Astrocyte (in vitro differentiated cells and primary cell): ENCODE results near the gene POLR2F. TPM values are rescaled to one million over a fixed set of nuclear protein-coding genes. Genes with fewer than 3 reads are reported as not detected.

Experiments used
- DNase-seq: peaks from one replicate; pipeline ENCODE4 v3.0.0-alpha.2; 2010; ENCODE audit warnings: low read depth
- FAIRE-seq: peaks from 2 replicates; lab custom pipeline; 2011; peaks lifted over from hg19 to GRCh38; lab: Jason Lieb, UNC
- H2AFZ ChIP-seq: 2 replicates; pipeline ENCODE4 v1.6.0; 2012; ENCODE audit warnings: low read depth, low read length, inconsistent platforms
- H3K27ac ChIP-seq: 2 replicates; pipeline ENCODE4 v1.5.1; 2011; ENCODE audit warnings: low read depth, low read length, inconsistent platforms
- H3K27me3 ChIP-seq: 2 replicates; pipeline ENCODE4 v1.6.0; 2011; ENCODE audit warnings: low read length, inconsistent platforms; ENCODE audit not compliant: insufficient read depth
- H3K36me3 ChIP-seq: 2 replicates; pipeline ENCODE4 v1.5.1; 2011; ENCODE audit warnings: low read length, inconsistent platforms; ENCODE audit not compliant: insufficient read depth
- H3K4me1 ChIP-seq: 2 replicates; pipeline ENCODE4 v1.5.1; 2011; ENCODE audit warnings: low read length, inconsistent platforms; ENCODE audit not compliant: insufficient read depth
- H3K4me2 ChIP-seq: 2 replicates; pipeline ENCODE4 v1.6.0; 2012; ENCODE audit warnings: low read length, inconsistent platforms
- H3K4me3 ChIP-seq: 2 replicates; pipeline ENCODE4 v1.5.1; 2011; ENCODE audit warnings: low read depth, mild to moderate bottlenecking, low read length, inconsistent platforms; ENCODE audit not compliant: insufficient read depth
- H3K79me2 ChIP-seq: 2 replicates; pipeline ENCODE4 v1.6.0; 2012; ENCODE audit warnings: mild to moderate bottlenecking, low read length, inconsistent platforms; ENCODE audit not compliant: insufficient read depth
- H3K9ac ChIP-seq: 2 replicates; pipeline ENCODE4 v1.6.0; 2012; ENCODE audit warnings: mild to moderate bottlenecking, low read length, inconsistent platforms
- H3K9me3 ChIP-seq: 2 replicates; pipeline ENCODE4 v1.5.1; 2012; ENCODE audit warnings: low read depth, mild to moderate bottlenecking, low read length, inconsistent platforms; ENCODE audit not compliant: insufficient read depth
- H4K20me1 ChIP-seq: 2 replicates; pipeline ENCODE4 v1.6.0; 2012; ENCODE audit warnings: low read length, inconsistent platforms; ENCODE audit not compliant: insufficient read depth
- H3K27ac Mint-ChIP-seq: one replicate; pipeline ENCODE4 v1.8.0; 2021; ENCODE audit warnings: mild to moderate bottlenecking, mixed read lengths; ENCODE audit not compliant: unreplicated experiment
- H3K27me3 Mint-ChIP-seq: one replicate; pipeline ENCODE4 v1.8.0; 2021; ENCODE audit warnings: low read depth, mixed read lengths; ENCODE audit not compliant: unreplicated experiment
- H3K36me3 Mint-ChIP-seq: one replicate; pipeline ENCODE4 v1.8.0; 2021; ENCODE audit warnings: low read depth, mixed read lengths; ENCODE audit not compliant: unreplicated experiment
- H3K4me1 Mint-ChIP-seq: one replicate; pipeline ENCODE4 v1.8.0; 2021; ENCODE audit warnings: low read depth, mixed read lengths; ENCODE audit not compliant: unreplicated experiment
- H3K4me3 Mint-ChIP-seq: one replicate; pipeline ENCODE4 v1.8.0; 2021; ENCODE audit warnings: mild to moderate bottlenecking, moderate library complexity, mixed read lengths; ENCODE audit not compliant: unreplicated experiment
- H3K9me3 Mint-ChIP-seq: one replicate; pipeline ENCODE4 v1.8.0; 2021; ENCODE audit warnings: mild to moderate bottlenecking, mixed read lengths; ENCODE audit not compliant: unreplicated experiment
- EZH2 ChIP-seq: IDR thresholded peaks from 2 replicates; pipeline ENCODE4 v1.6.1; 2012; ENCODE audit warnings: mild to moderate bottlenecking, low read length, inconsistent platforms; ENCODE audit not compliant: insufficient read depth
- total RNA-seq: library from RNA; stranded (reverse); gene quantifications from 2 replicates; pipeline ENCODE4 v1.2.1, GENCODE V29; 2021
- TF ChIP-seq, protein P1 (sequence below): IDR thresholded peaks from 2 replicates; pipeline ENCODE4 v1.5.1; 2011; ENCODE audit warnings: low read depth, mild to moderate bottlenecking, inconsistent platforms, low read length, moderate library complexity; ENCODE audit not compliant: insufficient read depth

Gene POLR2F
- total RNA-seq, 1 donor from 2014 or later: 149 TPM

DNA sequence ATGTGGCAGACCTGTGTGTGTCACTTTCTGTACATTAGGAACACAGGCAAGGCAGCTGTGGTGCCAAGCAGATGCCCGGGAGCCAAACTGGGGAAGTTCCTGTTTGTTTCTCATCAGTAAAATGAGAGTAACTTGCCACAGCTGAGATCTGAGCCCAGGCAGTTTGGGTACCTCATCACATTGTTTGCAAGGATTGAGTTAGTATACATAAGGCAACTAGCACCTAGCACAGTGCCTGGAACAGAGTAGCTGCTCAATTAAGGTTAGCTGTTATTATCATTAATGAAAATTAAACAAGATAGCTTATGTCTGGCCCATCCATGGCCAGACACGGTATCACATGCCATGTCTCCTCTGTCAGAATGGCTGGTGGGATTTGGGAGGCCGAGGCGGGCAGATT, 23.0 kb downstream of the POLR2F start:
- no peak for TF ChIP-seq EZH2
- TF ChIP-seq, protein P1, sequence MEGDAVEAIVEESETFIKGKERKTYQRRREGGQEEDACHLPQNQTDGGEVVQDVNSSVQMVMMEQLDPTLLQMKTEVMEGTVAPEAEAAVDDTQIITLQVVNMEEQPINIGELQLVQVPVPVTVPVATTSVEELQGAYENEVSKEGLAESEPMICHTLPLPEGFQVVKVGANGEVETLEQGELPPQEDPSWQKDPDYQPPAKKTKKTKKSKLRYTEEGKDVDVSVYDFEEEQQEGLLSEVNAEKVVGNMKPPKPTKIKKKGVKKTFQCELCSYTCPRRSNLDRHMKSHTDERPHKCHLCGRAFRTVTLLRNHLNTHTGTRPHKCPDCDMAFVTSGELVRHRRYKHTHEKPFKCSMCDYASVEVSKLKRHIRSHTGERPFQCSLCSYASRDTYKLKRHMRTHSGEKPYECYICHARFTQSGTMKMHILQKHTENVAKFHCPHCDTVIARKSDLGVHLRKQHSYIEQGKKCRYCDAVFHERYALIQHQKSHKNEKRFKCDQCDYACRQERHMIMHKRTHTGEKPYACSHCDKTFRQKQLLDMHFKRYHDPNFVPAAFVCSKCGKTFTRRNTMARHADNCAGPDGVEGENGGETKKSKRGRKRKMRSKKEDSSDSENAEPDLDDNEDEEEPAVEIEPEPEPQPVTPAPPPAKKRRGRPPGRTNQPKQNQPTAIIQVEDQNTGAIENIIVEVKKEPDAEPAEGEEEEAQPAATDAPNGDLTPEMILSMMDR: no peak
- H3K27me3 ChIP-seq: no peaks in the 10 kb centered on the region
- no peak for FAIRE-seq

DNA sequence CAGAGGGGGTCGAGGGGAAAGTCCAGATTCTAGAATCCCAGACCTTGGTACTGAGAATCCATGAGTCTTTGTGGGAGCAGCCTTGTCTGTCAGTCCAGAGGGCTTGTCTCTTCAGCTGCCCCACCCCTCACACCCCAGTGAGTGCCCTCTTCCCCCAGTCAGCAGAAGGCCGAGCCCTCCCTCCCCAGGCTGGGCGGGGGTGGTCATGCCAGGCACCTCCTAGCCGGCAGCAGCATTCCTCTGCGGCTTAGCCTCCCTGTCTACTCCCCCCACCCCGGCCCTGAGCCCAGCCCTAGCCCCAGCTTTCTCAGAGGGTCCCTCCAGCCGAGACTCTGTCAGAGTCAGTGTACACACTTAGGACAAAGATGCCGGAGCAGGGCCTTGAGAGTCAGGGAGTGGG, 26.3 kb downstream of the POLR2F start:
- Histone ChIP-seq H2AFZ (no peak overlapping the region), H3K4me1 (no peaks in the 10 kb centered on the region), H3K4me2 (no peak overlapping the region), H3K27ac (no peak overlapping the region), H3K9me3 (no peaks in the 10 kb centered on the region), H3K36me3 (no peaks in the 10 kb centered on the region), H3K27me3 (no peaks in the 10 kb centered on the region), H3K4me3 (no peak overlapping the region), H3K9ac (no peak overlapping the region), H3K79me2 (no peaks in the 10 kb centered on the region), H4K20me1 (peaks cover 3% of the 10 kb centered on the region)
- peaks cover 22% of the 10 kb centered on the region for H3K36me3 Mint-ChIP-seq
- TF ChIP-seq, protein P1: no peak
- TF ChIP-seq EZH2: no peak
- no peak overlapping the region for H3K27ac Mint-ChIP-seq
- no peak overlapping the region for H3K4me3 Mint-ChIP-seq
- FAIRE-seq (no peak), DNase-seq (no peak)
- H3K27me3 Mint-ChIP-seq: peaks cover 12% of the 10 kb centered on the region
- no peaks in the 10 kb centered on the region for H3K9me3 Mint-ChIP-seq
- H3K4me1 Mint-ChIP-seq: no peaks in the 10 kb centered on the region

More for the DNA sequence above, 23.0 kb downstream of the POLR2F start:
- Mint-ChIP-seq H3K27ac (no peak overlapping the region), H3K9me3 (no peaks in the 10 kb centered on the region), H3K4me3 (no peak overlapping the region), H3K4me1 (peaks cover 5% of the 10 kb centered on the region), H3K36me3 (peaks cover 13% of the 10 kb centered on the region), H3K27me3 (no peaks in the 10 kb centered on the region)
- DNase-seq: no peak
- Histone ChIP-seq H4K20me1 (peaks cover 3% of the 10 kb centered on the region), H3K4me3 (no peak overlapping the region), H2AFZ (no peak overlapping the region), H3K27ac (no peak overlapping the region), H3K4me1 (no peaks in the 10 kb centered on the region), H3K4me2 (no peak overlapping the region), H3K36me3 (no peaks in the 10 kb centered on the region), H3K79me2 (no peaks in the 10 kb centered on the region), H3K9me3 (no peaks in the 10 kb centered on the region), H3K9ac (no peak overlapping the region)

DNA sequence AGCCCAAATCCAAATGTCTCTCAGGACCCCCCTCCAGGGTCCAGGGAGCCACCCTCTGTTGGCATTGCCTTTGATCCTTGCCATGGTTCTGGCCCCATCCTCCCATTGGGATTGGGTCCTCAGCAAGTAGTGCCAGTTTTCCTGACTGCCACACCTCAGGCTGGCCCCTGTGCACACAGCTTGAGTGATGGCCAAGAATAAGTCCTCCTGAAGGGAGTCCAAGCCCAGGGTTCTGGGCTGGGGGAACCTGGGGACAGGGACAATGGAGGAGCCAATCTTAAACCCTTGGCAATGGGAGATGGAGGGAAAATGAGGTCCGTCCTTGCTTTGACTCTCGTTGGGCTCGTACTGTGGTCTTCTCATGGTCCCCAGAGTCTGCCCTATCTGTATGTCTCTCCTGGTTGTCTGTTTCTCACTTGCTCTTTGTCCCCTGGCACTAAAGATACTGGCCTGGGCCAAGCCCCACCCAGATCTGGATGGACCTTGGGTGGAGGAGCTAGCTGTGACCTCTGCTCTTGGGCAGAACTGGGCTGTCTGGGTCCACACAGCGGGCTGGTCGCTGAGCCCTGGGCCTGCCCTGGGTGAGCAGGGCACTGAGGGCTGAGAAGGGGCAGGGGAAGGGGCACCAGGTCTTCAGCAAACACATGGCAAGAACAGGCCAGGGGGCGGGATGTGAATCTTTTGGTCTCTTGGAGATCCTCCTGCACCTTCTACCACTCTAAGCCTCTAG, 27.9 kb downstream of the POLR2F start:
- H4K20me1 ChIP-seq: peaks cover 3% of the 10 kb centered on the region
- no peak overlapping the region for H3K27ac ChIP-seq
- Mint-ChIP-seq H3K4me3 (no peak overlapping the region), H3K4me1 (no peaks in the 10 kb centered on the region), H3K36me3 (peaks cover 13% of the 10 kb centered on the region), H3K9me3 (no peaks in the 10 kb centered on the region), H3K27me3 (peaks cover 17% of the 10 kb centered on the region), H3K27ac (no peak overlapping the region)
- TF ChIP-seq, protein P1: no peak
- no peak for TF ChIP-seq EZH2
- no peak for FAIRE-seq
- H3K4me2 ChIP-seq: no peak overlapping the region
- H3K27me3 ChIP-seq: no peaks in the 10 kb centered on the region
- H3K79me2 ChIP-seq: no peaks in the 10 kb centered on the region
- H3K4me1 ChIP-seq: no peaks in the 10 kb centered on the region
- no peaks in the 10 kb centered on the region for H3K9me3 ChIP-seq
- H3K4me3 ChIP-seq: no peak overlapping the region
- H3K36me3 ChIP-seq: no peaks in the 10 kb centered on the region
- no peak overlapping the region for H3K9ac ChIP-seq
- H2AFZ ChIP-seq: no peak overlapping the region
- DNase-seq: no peak
